GM10248 (cell line): Measurements from ENCODE around the gene PHLPP1.

Source experiments
- CTCF ChIA-PET: fragments of 300-600 bp; sonication (Branson Sonifier 250); formaldehyde crosslinking; extraction: SDS; loops from one replicate; lab custom pipeline; 2021; ENCODE audit warnings: antibody characterized with exemption; lab: Yijun Ruan, JAX
- POLR2A ChIA-PET: fragments of 350-650 bp; sonication (Branson Sonifier 250); formaldehyde crosslinking; extraction: SDS; loops from one replicate; lab custom pipeline; 2020; ENCODE audit warnings: antibody characterized with exemption; lab: Yijun Ruan, JAX
- DNase-seq: peaks from one replicate; pipeline ENCODE4 v3.0.0; 2012; ENCODE audit errors: extremely low spot score
- TF ChIP-seq, protein P1 (sequence below): IDR thresholded peaks from 2 replicates; pipeline ENCODE4 v1.5.1; 2012; ENCODE audit warnings: mild to moderate bottlenecking, low read depth; ENCODE audit errors: extremely low read depth, missing control alignments, control extremely low read depth

Gene PHLPP1

DNA sequence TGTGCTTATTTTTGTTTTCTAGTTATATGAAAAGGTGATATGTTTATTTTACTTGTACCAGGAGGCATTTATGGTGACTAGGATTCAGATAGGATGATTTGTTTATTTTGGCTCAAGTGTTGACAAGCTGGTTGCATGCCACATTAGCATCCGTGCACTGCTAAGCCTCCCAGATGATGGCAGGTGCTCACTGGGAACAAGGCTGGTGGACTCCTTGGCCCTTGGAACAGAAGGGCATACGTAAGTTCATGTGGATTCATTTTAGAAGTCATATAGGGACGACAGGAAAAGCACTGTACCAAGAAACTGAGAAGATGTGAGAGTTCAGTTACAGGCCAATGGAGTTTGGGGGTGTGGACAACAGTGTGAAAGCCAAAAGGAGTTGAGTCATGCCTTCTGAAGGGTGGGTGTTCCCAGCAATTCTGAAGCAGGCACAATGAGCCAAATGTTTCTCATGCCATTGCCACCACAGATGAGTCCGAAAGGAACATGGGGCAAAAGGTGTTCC, 166.2 kb downstream of the PHLPP1 start:
- peak; percentile 35 for DNase-seq
- CTCF ChIA-PET = interaction anchor here (1.3 kb wide), 1 partner anchor 14 kb away, joined by 3 read pairs; no protein-coding TSS in a partner anchor
- POLR2A ChIA-PET = no interaction called here
- TF ChIP-seq, protein P1, sequence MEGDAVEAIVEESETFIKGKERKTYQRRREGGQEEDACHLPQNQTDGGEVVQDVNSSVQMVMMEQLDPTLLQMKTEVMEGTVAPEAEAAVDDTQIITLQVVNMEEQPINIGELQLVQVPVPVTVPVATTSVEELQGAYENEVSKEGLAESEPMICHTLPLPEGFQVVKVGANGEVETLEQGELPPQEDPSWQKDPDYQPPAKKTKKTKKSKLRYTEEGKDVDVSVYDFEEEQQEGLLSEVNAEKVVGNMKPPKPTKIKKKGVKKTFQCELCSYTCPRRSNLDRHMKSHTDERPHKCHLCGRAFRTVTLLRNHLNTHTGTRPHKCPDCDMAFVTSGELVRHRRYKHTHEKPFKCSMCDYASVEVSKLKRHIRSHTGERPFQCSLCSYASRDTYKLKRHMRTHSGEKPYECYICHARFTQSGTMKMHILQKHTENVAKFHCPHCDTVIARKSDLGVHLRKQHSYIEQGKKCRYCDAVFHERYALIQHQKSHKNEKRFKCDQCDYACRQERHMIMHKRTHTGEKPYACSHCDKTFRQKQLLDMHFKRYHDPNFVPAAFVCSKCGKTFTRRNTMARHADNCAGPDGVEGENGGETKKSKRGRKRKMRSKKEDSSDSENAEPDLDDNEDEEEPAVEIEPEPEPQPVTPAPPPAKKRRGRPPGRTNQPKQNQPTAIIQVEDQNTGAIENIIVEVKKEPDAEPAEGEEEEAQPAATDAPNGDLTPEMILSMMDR = no peak

DNA sequence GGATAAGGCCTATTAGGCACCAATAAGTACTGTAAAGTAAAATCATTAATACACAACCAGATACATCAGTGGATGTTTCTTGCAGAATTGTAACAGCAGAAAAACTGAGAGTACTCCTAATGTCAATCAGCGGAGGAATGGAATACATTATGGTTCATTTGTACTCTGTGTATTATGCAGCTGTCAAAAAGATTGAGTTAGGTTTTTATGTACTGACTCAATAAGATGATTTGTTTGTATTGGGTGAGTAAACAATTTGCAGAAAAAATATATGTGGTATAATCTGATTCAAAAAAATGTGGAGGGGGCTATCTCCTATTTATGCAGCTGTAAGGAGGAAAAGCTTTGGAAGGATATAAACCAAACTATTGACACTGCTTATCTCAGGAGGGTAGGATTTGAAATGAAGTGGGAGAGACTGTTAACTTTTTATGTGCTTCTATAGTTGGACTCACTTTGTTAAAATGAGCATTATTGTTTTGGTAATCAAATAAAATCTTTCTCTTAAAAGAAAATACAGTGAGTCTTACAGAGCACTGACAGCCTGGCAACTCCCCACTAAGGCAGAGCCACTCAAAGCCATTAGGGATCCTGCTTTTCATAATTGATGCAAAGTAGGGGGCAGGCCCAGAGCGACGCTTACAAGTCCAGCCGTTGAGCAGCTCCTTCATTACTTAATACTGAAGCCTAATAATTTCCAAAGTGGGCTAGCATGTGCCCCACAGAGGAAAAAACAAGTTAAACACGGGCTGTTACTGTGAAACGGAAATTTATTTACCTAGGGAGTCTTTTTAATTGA, 168.8 kb downstream of the PHLPP1 start:
- POLR2A ChIA-PET = no interaction called here
- TF ChIP-seq, protein P1 = no peak
- DNase-seq = no peak
- CTCF ChIA-PET = interaction anchor here (0.8 to 2.6 kb wide), 2 partner anchors 11 kb away, joined by 3 to 10 read pairs; no protein-coding TSS in a partner anchor

DNA sequence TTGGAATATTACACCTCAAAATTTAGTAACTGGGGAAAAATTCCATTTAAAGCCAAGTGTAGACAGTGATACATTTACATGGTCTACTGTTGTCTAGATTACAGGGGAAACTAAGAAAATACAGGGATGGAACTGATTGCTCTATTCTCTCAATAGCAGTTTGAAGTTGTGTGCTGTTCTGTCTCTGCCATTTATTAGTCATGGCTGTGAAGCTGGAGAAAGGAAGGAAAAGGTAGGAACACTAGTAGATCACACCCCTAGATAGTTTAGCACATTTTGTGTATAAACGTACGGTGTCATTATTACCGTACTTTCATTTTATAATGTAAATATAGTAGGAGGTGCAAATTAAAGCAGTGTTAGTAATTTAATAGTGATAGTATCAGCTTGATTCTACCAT, 170.5 kb downstream of the PHLPP1 start:
- no peak for DNase-seq
- CTCF ChIA-PET = interaction anchor here (1.4 to 2.6 kb wide), 4 partner anchors 10 to 33 kb away, joined by 4 to 10 read pairs (median 4); no protein-coding TSS in a partner anchor
- TF ChIP-seq, protein P1 = no peak
- POLR2A ChIA-PET = no interaction called here

DNA sequence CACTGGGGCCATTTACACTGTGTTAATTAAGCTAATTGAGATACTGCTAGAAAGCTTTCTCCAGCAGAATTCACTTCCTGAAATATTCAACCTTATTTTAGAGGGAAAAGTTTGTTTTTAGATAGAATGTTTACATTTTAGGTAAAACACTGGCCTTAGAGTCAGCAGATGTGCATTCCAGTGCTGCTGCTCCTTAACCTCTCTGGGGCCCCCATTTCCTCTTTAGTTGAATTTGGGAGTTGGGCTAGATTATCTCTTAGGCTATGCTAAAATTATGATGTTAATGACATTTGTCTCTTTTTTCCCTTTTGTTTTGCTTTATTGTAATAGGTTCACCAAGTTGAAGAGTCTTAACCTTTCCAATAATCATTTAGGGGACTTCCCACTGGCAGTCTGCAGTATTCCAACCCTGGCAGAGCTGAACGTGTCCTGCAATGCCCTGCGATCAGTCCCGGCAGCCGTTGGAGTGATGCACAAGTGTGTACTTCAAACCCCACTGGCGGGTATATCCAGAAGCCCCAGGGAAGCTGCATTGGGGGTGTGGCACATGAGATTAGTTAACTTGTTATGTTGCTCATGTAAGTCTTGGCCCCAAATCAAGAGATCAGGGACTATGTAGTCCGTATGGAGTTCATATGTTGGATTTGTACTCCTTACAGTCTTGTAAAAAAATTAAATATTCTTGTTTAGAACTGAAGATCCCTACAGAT, 179.5 kb downstream of the PHLPP1 start:
- CTCF ChIA-PET = interaction anchor here (0.9 to 2.0 kb wide), 4 partner anchors 10 to 54 kb away, joined by 3 to 10 read pairs (median 3); no protein-coding TSS in a partner anchor
- TF ChIP-seq, protein P1 = no peak
- POLR2A ChIA-PET = no interaction called here
- no peak for DNase-seq

DNA sequence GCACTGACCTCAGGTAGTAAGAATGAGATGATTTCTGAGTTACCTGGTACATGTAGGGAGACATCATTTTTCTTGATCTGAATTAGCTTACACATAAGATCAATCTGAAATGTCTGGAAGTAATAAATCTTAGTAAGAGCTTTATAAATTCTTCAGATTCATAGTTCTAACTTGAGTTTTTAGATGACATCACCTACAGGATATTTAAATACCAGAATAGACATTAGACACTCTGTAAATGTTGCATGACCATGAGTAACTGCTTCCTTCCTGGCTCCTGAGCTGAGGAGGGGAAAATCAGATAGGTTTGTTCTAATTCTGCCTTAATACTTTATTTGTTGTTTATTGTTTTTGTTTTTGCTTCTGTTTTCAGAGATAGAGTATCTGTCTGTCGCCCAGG, 181.8 kb downstream of the PHLPP1 start:
- TF ChIP-seq, protein P1 = no peak
- no peak for DNase-seq
- CTCF ChIA-PET = interaction anchor here (1.2 kb wide), 1 partner anchor 11 kb away, joined by 4 read pairs; no protein-coding TSS in a partner anchor
- POLR2A ChIA-PET = no interaction called here

DNA sequence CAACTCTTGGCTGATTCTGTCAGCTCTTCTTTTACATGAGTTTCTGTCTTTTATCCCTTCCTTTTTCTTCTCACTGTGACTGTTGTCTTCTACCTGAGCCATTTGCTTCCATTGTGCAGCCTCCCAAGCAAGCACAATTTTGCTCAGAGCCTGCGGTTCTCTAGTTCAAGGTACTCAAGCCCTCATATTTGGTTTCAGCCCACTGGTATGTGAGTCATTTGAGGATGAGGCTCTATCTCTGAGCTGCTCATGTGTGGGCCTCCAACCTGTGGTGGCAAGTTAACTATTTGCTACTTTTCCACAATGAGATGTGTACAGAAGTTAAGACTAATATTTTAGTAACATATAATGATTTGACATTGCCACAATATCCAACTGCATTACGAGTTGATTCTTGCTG, 183.0 kb downstream of the PHLPP1 start:
- DNase-seq = peak; percentile 57
- CTCF ChIA-PET = no interaction called here
- POLR2A ChIA-PET = no interaction called here
- TF ChIP-seq, protein P1 = no peak
